IMR-90 (cell line): ENCODE data around the gene FRAS1. TPM values are rescaled to one million over a fixed set of nuclear protein-coding genes. Genes with fewer than 3 reads are reported as not detected.

ENCODE experiments used
- ATAC-seq: fragments of 200-7000 bp; cut with Tn5 transposase; 2 replicates; pipeline ENCODE4 v1.9.1; 2020; ENCODE audit warnings: low read depth, mild to moderate bottlenecking, moderate library complexity
- BruUV-seq: library from RNA; stranded (reverse); fragments of 400-500 nt; replicated peaks from 2 replicates; lab custom pipeline; 2021; lab: Mats Ljungman, UMichigan
- CTCF ChIA-PET: fragments of 300-600 bp; formaldehyde crosslinking; extraction: SDS; loops from one replicate; lab custom pipeline; 2021; ENCODE audit warnings: antibody characterized with exemption; lab: Yijun Ruan, JAX
- POLR2A ChIA-PET: fragments of 300-600 bp; sonication (Branson Sonifier 250); formaldehyde crosslinking; loops from one replicate; lab custom pipeline; 2022; ENCODE audit warnings: antibody characterized with exemption; ENCODE audit not compliant: unreplicated experiment; lab: Charles Lee
- DNase-seq: peaks from one replicate; pipeline ENCODE4 v3.0.0; 2013
- H2AFZ ChIP-seq: replicated peaks from 2 replicates; pipeline ENCODE3; 2013; ENCODE audit warnings: low read length, mild to moderate bottlenecking; ENCODE audit not compliant: poor library complexity
- H2AK5ac ChIP-seq: 2 replicates; pipeline ENCODE4 v1.6.1; 2013; ENCODE audit warnings: low read depth, low read length, inconsistent platforms
- H2AK9ac ChIP-seq: replicated peaks from 2 replicates; pipeline ENCODE3; 2013; ENCODE audit warnings: mild to moderate bottlenecking, low read depth, low read length, moderate library complexity; ENCODE audit not compliant: poor library complexity
- H2BK120ac ChIP-seq: 2 replicates; pipeline ENCODE4 v1.6.1; 2013; ENCODE audit warnings: low read depth, low read length, inconsistent platforms
- H2BK15ac ChIP-seq: 3 replicates; pipeline ENCODE4 v1.6.1; 2013; ENCODE audit warnings: low read depth, low read length, inconsistent platforms
- H2BK20ac ChIP-seq: 2 replicates; pipeline ENCODE4 v1.6.1; 2013; ENCODE audit warnings: low read depth, mild to moderate bottlenecking, inconsistent platforms, low read length, moderate library complexity
- H2BK5ac ChIP-seq: 2 replicates; pipeline ENCODE4 v1.6.1; 2013; ENCODE audit warnings: mild to moderate bottlenecking, low read depth, low read length, inconsistent platforms; ENCODE audit not compliant: poor library complexity, severe bottlenecking
- H3K14ac ChIP-seq: replicated peaks from 2 replicates; pipeline ENCODE4 v1.6.1; 2013; ENCODE audit warnings: low read depth, low read length, inconsistent platforms
- H3K18ac ChIP-seq: 2 replicates; pipeline ENCODE4 v1.6.1; 2013; ENCODE audit warnings: low read depth, low read length, control low read depth
- H3K23ac ChIP-seq: 2 replicates; pipeline ENCODE4 v1.6.1; 2013; ENCODE audit warnings: low read depth, low read length, inconsistent platforms
- H3K27ac ChIP-seq: 2 replicates; pipeline ENCODE4 v1.5.1; 2013; ENCODE audit warnings: mild to moderate bottlenecking, control low read depth, low read length; ENCODE audit not compliant: insufficient read depth
- H3K27me3 ChIP-seq: 2 replicates; pipeline ENCODE4 v1.6.1; 2013; ENCODE audit warnings: low read length; ENCODE audit not compliant: control insufficient read depth, insufficient read depth
- H3K36me3 ChIP-seq: 2 replicates; pipeline ENCODE4 v1.6.1; 2013; ENCODE audit warnings: low read length, mixed read lengths; ENCODE audit not compliant: control insufficient read depth, insufficient read depth
- H3K4ac ChIP-seq: 2 replicates; pipeline ENCODE4 v1.6.1; 2013; ENCODE audit warnings: low read depth, low read length, inconsistent platforms
- H3K4me1 ChIP-seq: 2 replicates; pipeline ENCODE4 v1.6.1; 2013; ENCODE audit warnings: low read length, mixed read lengths; ENCODE audit not compliant: control insufficient read depth, insufficient read depth
- H3K4me2 ChIP-seq: 2 replicates; pipeline ENCODE4 v1.6.1; 2013; ENCODE audit warnings: low read depth, mild to moderate bottlenecking, control low read depth, low read length, moderate library complexity
- H3K4me3 ChIP-seq: 2 replicates; pipeline ENCODE4 v1.5.1; 2013; ENCODE audit warnings: low read depth, mild to moderate bottlenecking, control low read depth, low read length, moderate library complexity; ENCODE audit not compliant: insufficient read depth
- H3K56ac ChIP-seq: 2 replicates; pipeline ENCODE4 v1.6.1; 2013; ENCODE audit warnings: low read length, inconsistent platforms; ENCODE audit not compliant: insufficient read depth; ENCODE audit errors: extremely low read depth
- H3K79me1 ChIP-seq, 2 experiments: 2 replicates each; pipeline ENCODE4 v1.6.1; 2013; ENCODE audit warnings: low read length in 2 of 2, inconsistent platforms in 1 of 2, low read depth in 1 of 2
- H3K9ac ChIP-seq: 2 replicates; pipeline ENCODE4 v1.6.1; 2013; ENCODE audit warnings: low read depth, low read length, control low read depth
- H3K9me1 ChIP-seq: 2 replicates; pipeline ENCODE4 v1.6.1; 2013; ENCODE audit warnings: low read length, inconsistent platforms; ENCODE audit not compliant: insufficient read depth
- H3K9me3 ChIP-seq: 2 replicates; pipeline ENCODE4 v1.6.1; 2013; ENCODE audit warnings: low read length; ENCODE audit not compliant: control insufficient read depth, insufficient read depth
- H4K20me1 ChIP-seq: 2 replicates; pipeline ENCODE4 v1.6.1; 2013; ENCODE audit warnings: low read length, inconsistent platforms; ENCODE audit not compliant: insufficient read depth
- H4K5ac ChIP-seq: 2 replicates; pipeline ENCODE4 v1.6.1; 2013; ENCODE audit warnings: mild to moderate bottlenecking, low read depth, low read length, control low read depth
- H4K8ac ChIP-seq, 2 experiments: 2 replicates each; pipeline ENCODE4 v1.6.1; 2013; ENCODE audit warnings: low read depth in 2 of 2, low read length in 2 of 2, control low read depth in 1 of 2, inconsistent platforms in 1 of 2
- H4K91ac ChIP-seq: 2 replicates; pipeline ENCODE4 v1.6.1; 2013; ENCODE audit warnings: low read depth, low read length, inconsistent platforms; ENCODE audit not compliant: insufficient read depth
- BHLHE40 ChIP-seq: fragments of 150-350 bp; IDR thresholded peaks from 2 replicates; pipeline ENCODE4 v1.6.1; 2016; ENCODE audit warnings: mild to moderate bottlenecking, low read depth, low read length
- CEBPB ChIP-seq: IDR thresholded peaks from 2 replicates; pipeline ENCODE4 v1.6.1; 2012; ENCODE audit warnings: low read depth, low read length, improper control_type of control experiment
- CHD1 ChIP-seq: IDR thresholded peaks from 2 replicates; pipeline ENCODE4 v1.6.1; 2012; ENCODE audit warnings: low read depth, low read length, improper control_type of control experiment
- CTCF ChIP-seq: conservative IDR thresholded peaks from 2 replicates; pipeline ENCODE4 v1.5.1; 2012; ENCODE audit warnings: mild to moderate bottlenecking, low read depth, low read length, improper control_type of control experiment
- ELK1 ChIP-seq: fragments of 150-350 bp; IDR thresholded peaks from 2 replicates; pipeline ENCODE4 v1.6.1; 2016; ENCODE audit warnings: low read depth, mild to moderate bottlenecking, low read length, moderate library complexity, borderline replicate concordance
- FOS ChIP-seq: fragments of 150-350 bp; IDR thresholded peaks from 2 replicates; pipeline ENCODE4 v1.6.1; 2016; ENCODE audit warnings: low read depth, low read length
- MAFK ChIP-seq: IDR thresholded peaks from 2 replicates; pipeline ENCODE4 v1.6.1; 2012; ENCODE audit warnings: low read depth, low read length, improper control_type of control experiment
- MAZ ChIP-seq: IDR thresholded peaks from 2 replicates; pipeline ENCODE4 v1.6.1; 2012; ENCODE audit warnings: low read depth, mild to moderate bottlenecking, low read length, improper control_type of control experiment, moderate library complexity, borderline replicate concordance
- MXI1 ChIP-seq: IDR thresholded peaks from 2 replicates; pipeline ENCODE4 v1.6.1; 2012; ENCODE audit warnings: low read depth, mild to moderate bottlenecking, low read length, moderate library complexity, borderline replicate concordance
- NFE2L2 ChIP-seq: fragments of 150-350 bp; IDR thresholded peaks from 2 replicates; pipeline ENCODE4 v1.6.1; 2016; ENCODE audit warnings: low read depth, mild to moderate bottlenecking, low read length
- POLR2A ChIP-seq: IDR thresholded peaks from 2 replicates; pipeline ENCODE4 v1.6.1; 2012; ENCODE audit warnings: mild to moderate bottlenecking, low read depth, low read length
- RAD21 ChIP-seq: IDR thresholded peaks from 2 replicates; pipeline ENCODE4 v1.6.1; 2012; ENCODE audit warnings: low read length, improper control_type of control experiment
- RCOR1 ChIP-seq: IDR thresholded peaks from 2 replicates; pipeline ENCODE4 v1.6.1; 2012; ENCODE audit warnings: mild to moderate bottlenecking, low read length, improper control_type of control experiment; ENCODE audit not compliant: insufficient replicate concordance
- RFX5 ChIP-seq: IDR thresholded peaks from 2 replicates; pipeline ENCODE4 v1.8.0; 2012; ENCODE audit warnings: low read depth, mild to moderate bottlenecking, low read length, moderate library complexity
- SMC3 ChIP-seq: fragments of 150-350 bp; IDR thresholded peaks from 2 replicates; pipeline ENCODE4 v1.6.1; 2016; ENCODE audit warnings: low read depth, mild to moderate bottlenecking, antibody characterized with exemption, low read length, moderate library complexity
- whole genome bisulfite sequencing, 2 experiments: methylation state at CpG; one replicate each; pipeline versions ENCODE4 v1.1.5 to v1.1.7; 2013; ENCODE audit warnings: missing lambda C conversion rate in 2 of 2; ENCODE audit not compliant: insufficient read length in 1 of 2; ENCODE audit errors: extremely low coverage in 2 of 2; 5-methylcytosine and 5-hydroxymethylcytosine counted together
- dilution Hi-C: fragments of 300-500 bp; cut with HindIII; formaldehyde crosslinking; loops from one replicate; pipeline ENCODE4 v1.14.3; 2018; ENCODE audit warnings: low sequenced_read_pairs; ENCODE audit not compliant: unreplicated experiment
- in situ Hi-C: fragments of 300-500 bp; cut with MboI; formaldehyde crosslinking; loops from 3 replicates; pipeline ENCODE4 v1.14.3; 2019; ENCODE audit warnings: low sequenced_read_pairs, inconsistent platforms, mixed read lengths
- intact Hi-C: fragments of 100-400 bp; cut with micrococcal nuclease; formaldehyde crosslinking; loops from 2 replicates; pipeline ENCODE4 v1.10.0; 2022
- polyA plus RNA-seq, 3 experiments: library from polyadenylated mRNA; depleted of rRNA; stranded (reverse); fragments of >200 nt; gene quantifications; 2 replicates each; pipeline ENCODE4 v1.2.3, GENCODE V29; 2012; ENCODE audit warnings: low replicate concordance in 1 of 3
- total RNA-seq: library from RNA; depleted of rRNA; stranded (reverse); fragments of >200 nt; gene quantifications from 2 replicates; pipeline ENCODE4 v1.2.3, GENCODE V29; 2012
- TF ChIP-seq, protein P1 (sequence below): fragments of 150-350 bp; IDR thresholded peaks from 2 replicates; pipeline ENCODE4 v1.6.1; 2017; ENCODE audit warnings: mild to moderate bottlenecking, antibody characterized with exemption, low read length, low read depth

FRAS1 gene
- total and polyA plus RNA-seq, 2 of the 4 experiments (the other 2 are of a cell fraction): under 0.01 to 0.03 TPM

DNA sequence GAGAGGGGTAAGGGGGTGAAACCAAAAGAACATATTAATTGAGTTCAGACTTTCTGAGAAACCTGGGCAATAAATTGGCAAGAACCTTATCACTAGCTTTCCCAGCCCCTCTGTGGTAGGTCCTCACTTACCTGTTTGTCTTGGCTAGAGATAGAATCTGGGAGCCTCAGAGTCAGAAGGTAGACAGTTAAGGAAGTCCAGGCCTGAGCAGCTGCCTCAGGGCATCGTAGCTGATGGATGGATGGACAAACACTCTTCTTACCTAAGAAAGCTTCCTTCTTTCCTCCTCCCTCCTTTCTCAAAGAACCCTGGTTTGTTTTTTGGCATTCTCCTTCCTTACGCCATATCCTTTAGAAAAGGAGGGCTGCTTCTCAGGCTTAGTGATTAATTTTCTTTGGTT, 24.4 kb downstream of the FRAS1 start:
- no peak overlapping the region for H2AK9ac ChIP-seq
- ATAC-seq (no peak), DNase-seq (no peak)
- in situ Hi-C loops: no loop called here
- H3K9me3 ChIP-seq: no peaks in the 10 kb centered on the region
- no peak overlapping the region for H2BK5ac ChIP-seq
- dilution Hi-C loops: no loop called here
- no peak overlapping the region for H2BK120ac ChIP-seq
- no peaks in the 10 kb centered on the region for H4K20me1 ChIP-seq
- no peak overlapping the region for H3K14ac ChIP-seq
- no peak overlapping the region for H3K9ac ChIP-seq
- H4K8ac ChIP-seq: no peak overlapping the region
- POLR2A ChIA-PET: no interaction called here
- H4K5ac ChIP-seq: no peak overlapping the region
- H3K27ac ChIP-seq: no peak overlapping the region
- no peak overlapping the region for H2AK5ac ChIP-seq
- no peak overlapping the region for H2BK20ac ChIP-seq
- no peaks in the 10 kb centered on the region for H3K36me3 ChIP-seq
- H3K4me3 ChIP-seq: no peak overlapping the region
- H3K9me1 ChIP-seq: no peaks in the 10 kb centered on the region
- no peak overlapping the region for H3K23ac ChIP-seq
- no peak for TF ChIP-seq CTCF
- TF ChIP-seq RFX5: no peak
- TF ChIP-seq RAD21: no peak
- TF ChIP-seq BHLHE40: no peak
- no peak for TF ChIP-seq MAZ
- TF ChIP-seq, protein P1, sequence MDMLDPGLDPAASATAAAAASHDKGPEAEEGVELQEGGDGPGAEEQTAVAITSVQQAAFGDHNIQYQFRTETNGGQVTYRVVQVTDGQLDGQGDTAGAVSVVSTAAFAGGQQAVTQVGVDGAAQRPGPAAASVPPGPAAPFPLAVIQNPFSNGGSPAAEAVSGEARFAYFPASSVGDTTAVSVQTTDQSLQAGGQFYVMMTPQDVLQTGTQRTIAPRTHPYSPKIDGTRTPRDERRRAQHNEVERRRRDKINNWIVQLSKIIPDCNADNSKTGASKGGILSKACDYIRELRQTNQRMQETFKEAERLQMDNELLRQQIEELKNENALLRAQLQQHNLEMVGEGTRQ: no peak
- no peak for TF ChIP-seq SMC3
- TF ChIP-seq NFE2L2: no peak
- TF ChIP-seq CHD1: no peak
- no peak for TF ChIP-seq POLR2A
- TF ChIP-seq MAFK: no peak
- no peak for TF ChIP-seq FOS
- no peak for TF ChIP-seq RCOR1
- no peak for TF ChIP-seq CEBPB
- TF ChIP-seq ELK1: no peak
- TF ChIP-seq MXI1: no peak
- no peak overlapping the region for H3K4me2 ChIP-seq
- H4K91ac ChIP-seq: no peak overlapping the region
- H3K4me1 ChIP-seq: no peaks in the 10 kb centered on the region
- H3K27me3 ChIP-seq: peaks cover 2% of the 10 kb centered on the region; the same call in 1 of the 2 replicates
- H2BK15ac ChIP-seq: no peak overlapping the region
- CTCF ChIA-PET: no interaction called here
- no peak overlapping the region for H3K18ac ChIP-seq
- H2AFZ ChIP-seq: no peak overlapping the region
- WGBS, 2 experiments: no CpG with 5 or more reads among the region's 2 CpGs
- no peaks in the 10 kb centered on the region for H3K79me1 ChIP-seq
- intact Hi-C loops: no loop called here
- no peak overlapping the region for H3K56ac ChIP-seq
- no peak overlapping the region for H3K4ac ChIP-seq
- no TSS peak for BruUV-seq
